ENCODE measurements around the gene NDUFS7. TPM values are rescaled to one million over a fixed set of nuclear protein-coding genes. Genes with fewer than 3 reads are reported as not detected.

Gene NDUFS7
- total and polyA plus RNA-seq, 9 of the 15 experiments (the other 6 are each of a cell fraction or from before 2014, with no cell fraction given), result 6.0 to 271 (median 60.6) TPM

- TF ChIP-seq FOXA1 (IDR thresholded peaks at IDR 0.05; ENCODE audit: borderline replicate concordance) (no peak), ZNF395 (CRISPR knock-in tag; IDR thresholded peaks at IDR 0.05) (no peak), SFPQ (IDR thresholded peaks at IDR 0.05; ENCODE audit: low read depth, low read length) (no peak), SRSF7 (optimal IDR thresholded peaks at IDR 0.05; ENCODE audit: low read depth, low read length) (peak; percentile 54), ZNF77 (CRISPR knock-in tag; IDR thresholded peaks at IDR 0.05) (no peak), POLR2B (IDR thresholded peaks at IDR 0.05; ENCODE audit: low read depth, partially characterized antibody) (peak; percentile 99), RNF219 (CRISPR knock-in tag; IDR thresholded peaks at IDR 0.05) (no peak), ZNF282 (CRISPR knock-in tag; IDR thresholded peaks at IDR 0.05) (peak; percentile 10; the same call in 1 of the 2 replicates), ZNF586 (CRISPR knock-in tag; conservative IDR thresholded peaks at IDR 0.05) (no peak), FOXP4 (CRISPR knock-in tag; IDR thresholded peaks at IDR 0.05; ENCODE audit: borderline replicate concordance) (no peak; the same call in 1 of the 2 replicates), NFRKB (IDR thresholded peaks at IDR 0.05; ENCODE audit: low read depth) (peak; percentile 78), JUNB (CRISPR knock-in tag; conservative IDR thresholded peaks at IDR 0.05) (no peak), SMC3 (conservative IDR thresholded peaks at IDR 0.05; ENCODE audit: insufficient read depth, low read depth, low read length) (peak; percentile 61; the same call in 1 of the 2 replicates), HCFC1 (IDR thresholded peaks at IDR 0.05; ENCODE audit: low read depth, low read length) (peak; percentile 79), E4F1 (CRISPR knock-in tag; IDR thresholded peaks at IDR 0.05; ENCODE audit: borderline replicate concordance) (no peak), LCOR (CRISPR knock-in tag; IDR thresholded peaks at IDR 0.05) (peak; percentile 94)
These were observed 54.6 kb downstream of the NDUFS7 start, which contains the start of gene RPS15 (continued) for GRCh38 chr19:1438035-1438932.
